Subcutaneous preadipocyte (primary cell): ENCODE measurements around the gene NUP50. TPM values are rescaled to one million over a fixed set of nuclear protein-coding genes. Genes with fewer than 3 reads are reported as not detected.

Experiments
- small RNA-seq: library from RNA; depleted of rRNA; stranded (forward); fragments of <200 nt; gene quantifications from one replicate; pipeline ENCODE3, GENCODE V24; 2012
- total RNA-seq: library from RNA; depleted of rRNA; stranded (reverse); fragments of >200 nt; gene quantifications from 2 replicates; pipeline ENCODE4 v1.2.3, GENCODE V29; 2012

NUP50 gene, protein sequence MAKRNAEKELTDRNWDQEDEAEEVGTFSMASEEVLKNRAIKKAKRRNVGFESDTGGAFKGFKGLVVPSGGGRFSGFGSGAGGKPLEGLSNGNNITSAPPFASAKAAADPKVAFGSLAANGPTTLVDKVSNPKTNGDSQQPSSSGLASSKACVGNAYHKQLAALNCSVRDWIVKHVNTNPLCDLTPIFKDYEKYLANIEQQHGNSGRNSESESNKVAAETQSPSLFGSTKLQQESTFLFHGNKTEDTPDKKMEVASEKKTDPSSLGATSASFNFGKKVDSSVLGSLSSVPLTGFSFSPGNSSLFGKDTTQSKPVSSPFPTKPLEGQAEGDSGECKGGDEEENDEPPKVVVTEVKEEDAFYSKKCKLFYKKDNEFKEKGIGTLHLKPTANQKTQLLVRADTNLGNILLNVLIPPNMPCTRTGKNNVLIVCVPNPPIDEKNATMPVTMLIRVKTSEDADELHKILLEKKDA
- total RNA-seq, result 54.0 and 64.3 TPM in 2 replicates

DNA sequence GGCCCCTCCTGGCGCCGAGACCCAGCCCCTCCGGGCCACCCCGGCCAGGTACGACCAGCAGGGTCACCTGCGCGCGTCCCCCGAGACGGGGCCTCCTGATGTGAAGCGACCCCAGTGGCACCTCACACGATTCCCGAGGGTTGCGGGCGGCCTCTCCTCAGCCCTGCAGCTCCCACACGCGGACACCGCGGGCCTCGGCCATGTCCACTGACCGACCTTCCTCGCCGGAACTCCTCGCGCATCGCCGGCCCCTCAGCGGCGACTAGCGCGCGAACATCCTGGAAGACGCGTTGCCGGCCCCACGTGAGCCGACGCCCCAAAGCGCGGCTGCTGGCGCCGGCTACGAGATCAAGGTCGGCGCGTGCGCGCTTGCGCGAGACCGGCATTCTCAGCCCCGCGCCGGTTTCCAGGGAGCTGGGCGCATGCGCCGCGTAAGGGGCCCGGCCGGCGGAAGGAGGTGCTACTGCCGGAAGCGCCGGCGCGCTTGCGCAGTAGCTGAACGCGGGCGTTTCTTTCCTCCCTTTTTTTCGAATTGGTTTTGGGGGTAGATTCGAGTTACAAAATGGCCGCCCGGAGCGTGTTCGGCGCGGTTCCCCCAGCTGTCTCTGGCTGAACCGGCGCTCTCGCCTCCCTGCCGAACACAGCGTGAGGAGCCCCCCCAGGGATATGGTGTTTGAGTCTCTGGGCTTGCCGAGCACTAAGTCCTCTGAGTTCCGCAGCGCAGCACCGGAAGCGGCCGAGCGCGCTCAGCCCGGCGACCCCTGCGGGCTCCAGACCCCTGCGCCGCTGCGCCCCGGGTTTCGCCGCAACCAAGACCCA lies at the start of gene NUP50:
NUP50 (plus strand) TSS at position 475 of the 819 bp plus-strand sequence. CDS start 4,253 bp downstream, outside the sequence.

Small RNA genes lying within 50 kb of the gene (small RNA-seq; reads per million reads assigned to genes)
- 0.11 reads per million for gene MIR1249

Other genes with a start within 250 kb of the NUP50 start
- 0.20 TPM in 1 of 2 replicates, not detected in the other for gene PHF21B, start 153.9 kb upstream of the NUP50 start, total RNA-seq
- 39.1 and 42.6 TPM in 2 replicates for gene KIAA0930, start 77.0 kb downstream of the NUP50 start, total RNA-seq
- gene UPK3A, start 121.0 kb downstream of the NUP50 start, total RNA-seq, result not detected in 2 replicates
- 19.2 and 47.0 TPM in 2 replicates for gene FAM118A, start 146.0 kb downstream of the NUP50 start, total RNA-seq
- under 0.01 TPM in 2 replicates for gene SMC1B, start 249.7 kb downstream of the NUP50 start, total RNA-seq
- 1.1 and 1.4 TPM in 2 replicates for gene RIBC2, start 249.8 kb downstream of the NUP50 start, total RNA-seq